BE2C (cell line): Measurements from ENCODE around the gene ARHGAP26.

ENCODE experiments used
- DNase-seq: peaks from one replicate; pipeline ENCODE4 v3.0.0-alpha.2; 2020
- H3K27me3 ChIP-seq: fragments of 250-450 bp; sonication (Bioruptor Pico); 2 replicates; pipeline ENCODE4 v1.5.1; 2020; ENCODE audit warnings: mild to moderate bottlenecking
- H3K36me3 ChIP-seq: fragments of 250-450 bp; sonication (Bioruptor Pico); 2 replicates; pipeline ENCODE4 v1.5.1; 2020; ENCODE audit warnings: mild to moderate bottlenecking
- H3K4me1 ChIP-seq: fragments of 250-450 bp; sonication (Bioruptor Pico); 2 replicates; pipeline ENCODE4 v1.5.1; 2020
- H3K4me3 ChIP-seq: 2 replicates; pipeline ENCODE4 v1.5.1; 2011; ENCODE audit warnings: low read depth, low read length
- H3K9me3 ChIP-seq: fragments of 250-450 bp; sonication (Bioruptor Pico); 2 replicates; pipeline ENCODE4 v1.5.1; 2020
- TF ChIP-seq, protein P1 (sequence below): IDR thresholded peaks from 2 replicates; pipeline ENCODE4 v1.5.1; 2012; ENCODE audit warnings: mild to moderate bottlenecking, low read depth, low read length

The ARHGAP26 gene

DNA sequence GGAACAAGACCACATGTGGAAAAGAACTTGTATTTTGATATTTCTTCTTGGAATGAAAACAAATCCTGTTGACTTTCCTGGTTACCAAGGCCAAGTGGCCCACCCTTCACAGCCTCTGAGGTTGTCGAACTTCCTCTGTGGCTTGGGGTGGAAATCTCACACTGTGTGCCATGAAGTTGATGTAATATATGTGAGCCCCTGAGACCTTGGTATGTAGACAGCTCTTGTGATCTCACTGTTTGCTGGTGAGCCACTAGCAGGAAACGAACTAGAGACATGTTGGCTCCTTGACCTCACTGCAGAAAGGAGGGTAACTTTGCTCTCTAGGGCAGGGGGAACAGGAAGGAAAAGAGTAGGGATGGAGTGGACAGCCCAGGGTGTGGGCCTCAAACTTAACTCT is 159.4 kb downstream of the ARHGAP26 start:
- no peaks in the 10 kb centered on the region for H3K36me3 ChIP-seq
- no peak overlapping the region for H3K4me3 ChIP-seq
- no peaks in the 10 kb centered on the region for H3K9me3 ChIP-seq
- H3K27me3 ChIP-seq = no peaks in the 10 kb centered on the region
- peaks cover 11% of the 10 kb centered on the region; the same call in 1 of the 2 replicates for H3K4me1 ChIP-seq
- no peak for DNase-seq
- TF ChIP-seq, protein P1, sequence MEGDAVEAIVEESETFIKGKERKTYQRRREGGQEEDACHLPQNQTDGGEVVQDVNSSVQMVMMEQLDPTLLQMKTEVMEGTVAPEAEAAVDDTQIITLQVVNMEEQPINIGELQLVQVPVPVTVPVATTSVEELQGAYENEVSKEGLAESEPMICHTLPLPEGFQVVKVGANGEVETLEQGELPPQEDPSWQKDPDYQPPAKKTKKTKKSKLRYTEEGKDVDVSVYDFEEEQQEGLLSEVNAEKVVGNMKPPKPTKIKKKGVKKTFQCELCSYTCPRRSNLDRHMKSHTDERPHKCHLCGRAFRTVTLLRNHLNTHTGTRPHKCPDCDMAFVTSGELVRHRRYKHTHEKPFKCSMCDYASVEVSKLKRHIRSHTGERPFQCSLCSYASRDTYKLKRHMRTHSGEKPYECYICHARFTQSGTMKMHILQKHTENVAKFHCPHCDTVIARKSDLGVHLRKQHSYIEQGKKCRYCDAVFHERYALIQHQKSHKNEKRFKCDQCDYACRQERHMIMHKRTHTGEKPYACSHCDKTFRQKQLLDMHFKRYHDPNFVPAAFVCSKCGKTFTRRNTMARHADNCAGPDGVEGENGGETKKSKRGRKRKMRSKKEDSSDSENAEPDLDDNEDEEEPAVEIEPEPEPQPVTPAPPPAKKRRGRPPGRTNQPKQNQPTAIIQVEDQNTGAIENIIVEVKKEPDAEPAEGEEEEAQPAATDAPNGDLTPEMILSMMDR = no peak

DNA sequence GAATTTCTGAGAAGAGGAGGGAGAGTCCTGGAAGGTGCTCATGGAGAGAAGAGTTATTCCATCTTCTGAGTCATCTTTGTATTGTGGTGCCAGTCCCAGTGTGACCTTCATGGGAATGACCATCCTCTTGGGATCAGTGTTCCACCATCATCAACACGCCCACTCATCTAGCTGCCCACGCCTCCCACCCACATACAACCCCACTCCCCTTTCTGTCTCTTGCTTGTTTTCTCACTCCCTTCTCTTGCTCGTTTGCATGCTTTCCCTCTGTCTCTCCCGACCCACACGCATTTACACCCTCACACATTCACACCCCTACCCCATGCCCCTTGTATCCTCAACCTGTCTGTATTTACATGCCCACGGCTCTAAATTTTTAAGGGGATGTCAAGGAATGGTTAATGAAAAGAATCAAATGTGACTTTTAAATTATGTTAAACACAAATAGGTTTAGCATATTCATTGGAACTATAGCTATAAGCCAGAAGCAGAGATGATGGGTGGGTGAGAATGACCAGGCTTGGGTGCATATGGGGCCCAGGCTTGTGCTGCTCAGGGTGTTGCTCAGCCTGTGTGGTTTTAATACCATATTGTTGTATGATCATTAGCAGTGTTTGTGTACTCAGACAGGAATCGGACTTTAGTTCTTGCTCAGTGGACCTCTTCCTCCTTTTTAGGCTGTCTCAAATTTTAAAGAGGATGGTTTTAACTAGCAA is 160.4 kb downstream of the ARHGAP26 start:
- no peaks in the 10 kb centered on the region for H3K9me3 ChIP-seq
- no peaks in the 10 kb centered on the region for H3K36me3 ChIP-seq
- DNase-seq = no peak

DNA sequence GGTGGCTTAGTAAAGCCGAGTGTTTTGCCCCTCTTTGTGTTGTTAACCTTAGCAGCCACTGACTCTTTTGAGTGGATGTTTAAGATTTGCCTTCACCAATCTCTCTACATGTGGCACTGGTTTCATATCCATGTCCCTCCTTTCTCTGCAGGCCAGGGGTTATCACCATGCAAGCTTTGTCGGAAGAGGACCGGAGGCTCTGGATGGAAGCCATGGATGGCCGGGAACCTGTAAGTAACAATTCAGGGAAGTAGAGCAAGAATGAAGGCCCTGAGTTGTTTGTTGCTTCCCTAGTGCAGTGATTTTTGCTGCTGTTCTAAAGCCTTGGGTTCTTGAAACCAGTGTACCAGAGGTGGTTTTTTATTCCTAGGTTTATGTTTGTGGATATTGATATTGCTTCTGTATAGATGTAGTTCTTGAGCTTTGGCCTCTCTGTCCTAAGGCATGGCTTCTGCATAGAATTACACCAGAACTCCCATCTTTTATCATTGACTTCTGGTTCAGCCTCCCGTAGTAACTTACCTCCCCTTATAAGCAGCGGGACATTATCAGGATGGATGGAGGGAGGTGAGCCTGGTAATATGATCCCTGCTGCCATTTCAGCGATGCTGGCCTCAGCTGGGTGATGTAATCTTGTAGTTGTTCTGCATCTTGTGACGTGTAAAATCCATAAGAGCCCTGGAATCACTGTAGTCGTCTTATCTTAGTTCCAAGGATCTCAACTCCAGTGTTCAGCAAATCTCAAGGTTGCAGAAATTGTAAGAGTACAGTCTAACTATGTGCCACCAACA is 161.9 kb downstream of the ARHGAP26 start:
- Histone ChIP-seq H3K4me3 (no peak overlapping the region), H3K4me1 (peaks cover 11% of the 10 kb centered on the region; the same call in 1 of the 2 replicates), H3K36me3 (no peaks in the 10 kb centered on the region), H3K27me3 (no peaks in the 10 kb centered on the region), H3K9me3 (no peaks in the 10 kb centered on the region)
- TF ChIP-seq, protein P1 = no peak
- no peak for DNase-seq

More for the DNA sequence above, 160.4 kb downstream of the ARHGAP26 start:
- TF ChIP-seq, protein P1 = no peak
- H3K4me1 ChIP-seq = peaks cover 11% of the 10 kb centered on the region; the same call in 1 of the 2 replicates
- H3K4me3 ChIP-seq = no peak overlapping the region
- no peaks in the 10 kb centered on the region for H3K27me3 ChIP-seq

GRCh38 chr5:142934051-142934762 is 164.0 kb downstream of the ARHGAP26 start:
- H3K4me1 ChIP-seq = peaks cover 13% of the 10 kb centered on the region
- no peaks in the 10 kb centered on the region for H3K36me3 ChIP-seq
- H3K9me3 ChIP-seq = no peaks in the 10 kb centered on the region
- DNase-seq = no peak
- TF ChIP-seq, protein P1 = no peak
- H3K4me3 ChIP-seq = no peak overlapping the region
- no peaks in the 10 kb centered on the region for H3K27me3 ChIP-seq

DNA sequence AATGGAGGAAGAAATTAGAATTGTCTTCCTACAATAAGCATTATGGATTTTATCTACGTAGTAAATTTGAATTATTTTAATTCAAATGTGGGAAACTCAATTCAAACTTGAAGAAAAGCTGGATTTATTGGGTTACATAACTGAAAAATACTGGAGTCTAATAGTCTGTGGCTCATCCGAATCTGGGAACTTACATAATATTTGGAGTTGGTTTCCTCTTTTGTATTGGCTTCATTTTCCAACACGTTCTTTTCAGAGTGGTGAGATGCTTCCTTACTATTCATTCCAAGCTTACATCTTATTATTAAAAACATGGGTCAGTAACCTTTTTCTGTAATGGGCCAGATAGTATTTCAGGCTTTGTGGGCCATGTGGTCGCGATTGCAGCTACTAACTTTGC is 164.8 kb downstream of the ARHGAP26 start:
- H3K36me3 ChIP-seq = no peaks in the 10 kb centered on the region
- TF ChIP-seq, protein P1 = no peak
- no peak overlapping the region for H3K4me3 ChIP-seq
- no peaks in the 10 kb centered on the region for H3K27me3 ChIP-seq
- no peaks in the 10 kb centered on the region for H3K9me3 ChIP-seq
- no peak for DNase-seq
- H3K4me1 ChIP-seq = peaks cover 13% of the 10 kb centered on the region
